ENCODE results near the gene TNS1.

Gene TNS1

DNA sequence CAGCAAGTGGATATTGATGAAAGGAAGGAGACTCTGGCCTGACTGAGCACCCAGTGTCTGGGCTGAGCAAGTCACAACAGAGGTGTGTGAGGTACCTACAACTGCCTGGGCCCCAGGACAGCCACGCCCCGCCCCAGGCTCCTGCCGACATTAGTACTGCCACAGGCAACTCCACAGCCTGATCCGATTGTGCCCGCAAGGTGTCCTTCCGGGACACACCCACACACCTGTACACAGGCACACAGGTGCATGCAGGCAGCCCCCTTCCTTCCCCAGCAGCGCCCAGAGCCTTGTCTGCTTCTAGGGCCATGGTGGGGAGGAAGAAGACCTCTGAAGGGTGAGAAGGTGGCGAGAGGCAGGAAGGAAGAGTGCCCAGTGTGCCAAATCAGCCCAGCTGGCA lies 83.6 kb downstream of the TNS1 start:
- H3K4me3 ChIP-seq (ENCODE audit: low read length) = no peak overlapping the region
- peak overlapping the region; percentile 15 for H3K9ac ChIP-seq (ENCODE audit: low read length)
- no peaks in the 10 kb centered on the region for H3K9me3 ChIP-seq (ENCODE audit: control insufficient read depth, low read length)
- no peaks in the 10 kb centered on the region for H3K36me3 ChIP-seq (ENCODE audit: control insufficient read depth, insufficient read depth, low read length)
- peaks cover 30% of the 10 kb centered on the region for H3K4me1 ChIP-seq (ENCODE audit: control insufficient read depth, insufficient read depth, low read length)
- no peaks in the 10 kb centered on the region for H3K27me3 ChIP-seq (ENCODE audit: control insufficient read depth, insufficient read depth, low read length)

DNA sequence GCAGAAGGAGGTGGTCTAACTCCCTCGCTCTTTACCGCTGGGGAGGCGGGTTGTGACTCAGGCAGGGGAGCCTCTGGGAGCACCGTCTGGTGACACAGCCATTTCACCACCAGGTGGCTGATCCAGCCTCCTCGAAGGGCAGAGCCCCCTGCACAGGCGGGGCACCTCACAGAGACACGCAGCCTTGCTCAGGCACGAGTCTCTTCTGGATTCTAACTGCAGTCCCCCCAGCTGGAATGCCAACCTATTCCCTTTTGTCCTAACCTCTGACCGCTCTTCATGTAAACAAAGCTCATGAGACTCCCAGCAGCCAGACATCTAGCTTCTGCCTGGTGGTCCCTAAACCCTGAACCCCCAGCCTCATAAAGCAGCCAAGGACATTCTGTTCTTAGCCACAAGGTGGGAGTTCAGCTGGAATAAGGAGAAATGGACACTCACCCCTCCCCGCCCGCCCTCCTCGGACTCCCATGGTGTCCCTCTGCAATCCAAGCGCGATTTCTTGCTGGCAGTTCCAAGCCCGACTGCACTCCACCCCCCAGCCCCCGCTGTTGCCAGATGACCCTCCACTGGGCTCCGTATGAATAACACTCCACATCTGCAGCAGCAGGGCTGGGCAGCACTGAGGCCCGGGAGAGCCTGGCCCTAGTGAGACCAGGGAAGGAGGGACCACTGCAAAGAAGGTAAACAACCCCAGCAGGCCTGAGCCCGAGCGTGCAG lies 84.3 kb downstream of the TNS1 start:
- Histone ChIP-seq H3K4me1 (ENCODE audit: control insufficient read depth, insufficient read depth, low read length) (peaks cover 26% of the 10 kb centered on the region), H3K4me3 (ENCODE audit: low read length) (no peak overlapping the region), H3K9ac (ENCODE audit: low read length) (peak overlapping the region; percentile 15), H3K27me3 (ENCODE audit: control insufficient read depth, insufficient read depth, low read length) (no peaks in the 10 kb centered on the region), H3K9me3 (ENCODE audit: control insufficient read depth, low read length) (no peaks in the 10 kb centered on the region), H3K36me3 (ENCODE audit: control insufficient read depth, insufficient read depth, low read length) (no peaks in the 10 kb centered on the region)

DNA sequence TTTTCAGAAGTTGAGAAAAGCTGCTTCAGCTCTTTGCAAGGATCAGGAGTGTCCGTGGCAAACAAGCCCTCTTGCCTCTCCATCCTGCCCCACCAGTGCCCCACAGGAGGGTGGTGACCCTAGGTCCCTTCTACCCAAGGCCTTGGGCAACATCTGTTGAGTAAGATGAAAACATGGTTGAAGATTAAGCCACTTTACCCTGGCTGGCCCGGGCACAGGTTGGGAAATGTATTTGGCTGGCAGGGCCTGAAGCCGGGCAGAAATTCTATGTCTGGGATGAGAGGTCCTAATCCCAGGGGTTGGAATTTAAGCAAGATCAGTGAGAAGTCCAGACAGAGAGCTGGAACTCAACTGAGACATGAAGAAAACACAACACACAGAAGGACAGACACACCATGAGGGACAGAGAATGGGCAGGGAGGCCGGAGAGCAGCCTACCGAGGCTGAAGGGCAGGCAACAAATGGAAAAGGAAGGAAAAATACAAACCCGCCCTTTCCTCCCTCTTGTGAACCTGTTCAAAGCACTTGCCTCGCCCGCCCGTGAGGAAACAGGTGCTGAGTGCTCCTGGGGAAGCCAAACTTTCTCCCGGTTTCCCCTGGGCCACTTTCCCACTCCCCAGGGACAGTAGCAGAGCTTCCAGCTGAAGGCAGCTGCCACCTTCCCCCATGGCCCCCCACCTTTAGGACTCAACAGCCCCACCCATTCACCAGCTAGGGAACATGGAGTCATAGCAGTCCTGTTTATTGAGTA lies 86.1 kb downstream of the TNS1 start:
- Histone ChIP-seq H3K9me3 (ENCODE audit: control insufficient read depth, low read length) (no peaks in the 10 kb centered on the region), H3K27me3 (ENCODE audit: control insufficient read depth, insufficient read depth, low read length) (no peaks in the 10 kb centered on the region), H3K4me1 (ENCODE audit: control insufficient read depth, insufficient read depth, low read length) (peaks cover 23% of the 10 kb centered on the region), H3K36me3 (ENCODE audit: control insufficient read depth, insufficient read depth, low read length) (no peaks in the 10 kb centered on the region), H3K9ac (ENCODE audit: low read length) (no peak overlapping the region), H3K4me3 (ENCODE audit: low read length) (no peak overlapping the region)

DNA sequence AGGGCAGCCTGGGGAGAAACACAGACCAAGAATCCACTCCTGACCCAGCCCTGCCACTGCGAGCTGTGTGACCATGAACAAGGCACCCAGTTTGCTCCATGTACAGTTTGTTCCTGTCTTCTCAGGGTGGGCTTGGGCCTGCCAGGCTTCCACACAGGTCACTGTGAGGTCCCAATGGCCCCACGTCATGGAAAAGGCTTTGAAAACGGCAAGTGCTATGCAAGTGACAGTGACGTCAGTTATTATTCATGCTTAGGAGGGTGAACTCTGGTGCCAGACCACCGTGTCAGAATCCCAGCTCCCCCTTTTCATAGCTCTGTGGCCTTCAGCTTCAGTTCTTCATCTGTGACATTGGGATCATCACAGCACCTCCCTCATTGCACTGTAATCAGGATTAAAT lies 87.1 kb downstream of the TNS1 start:
- no peaks in the 10 kb centered on the region for H3K27me3 ChIP-seq (ENCODE audit: control insufficient read depth, insufficient read depth, low read length)
- H3K4me3 ChIP-seq (ENCODE audit: low read length) = no peak overlapping the region
- H3K4me1 ChIP-seq (ENCODE audit: control insufficient read depth, insufficient read depth, low read length) = peaks cover 32% of the 10 kb centered on the region
- no peaks in the 10 kb centered on the region for H3K9me3 ChIP-seq (ENCODE audit: control insufficient read depth, low read length)
- no peaks in the 10 kb centered on the region for H3K36me3 ChIP-seq (ENCODE audit: control insufficient read depth, insufficient read depth, low read length)
- H3K9ac ChIP-seq (ENCODE audit: low read length) = no peak overlapping the region

DNA sequence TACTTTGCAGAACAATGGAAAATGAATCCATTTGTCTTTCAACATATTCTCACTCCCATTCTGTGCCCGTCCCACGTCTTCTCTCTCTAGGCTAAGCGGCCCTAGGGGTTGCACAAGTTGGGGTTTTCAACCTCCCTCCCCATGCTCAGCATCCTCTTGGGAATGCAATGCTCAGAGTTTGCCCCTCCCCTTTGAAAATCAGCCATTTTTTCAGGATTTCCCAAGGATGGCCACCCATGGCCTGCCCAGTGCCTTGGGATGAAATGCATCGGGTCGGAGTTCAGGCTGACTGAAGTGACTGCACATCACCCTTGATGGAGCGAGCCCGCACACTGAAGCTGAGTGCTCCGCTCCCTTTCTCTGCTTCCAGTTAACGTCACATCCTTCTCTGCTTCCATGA lies 87.9 kb downstream of the TNS1 start:
- no peak overlapping the region for H3K9ac ChIP-seq (ENCODE audit: low read length)
- no peaks in the 10 kb centered on the region for H3K27me3 ChIP-seq (ENCODE audit: control insufficient read depth, insufficient read depth, low read length)
- no peaks in the 10 kb centered on the region for H3K9me3 ChIP-seq (ENCODE audit: control insufficient read depth, low read length)
- H3K4me3 ChIP-seq (ENCODE audit: low read length) = no peak overlapping the region
- H3K4me1 ChIP-seq (ENCODE audit: control insufficient read depth, insufficient read depth, low read length) = peaks cover 35% of the 10 kb centered on the region
- no peaks in the 10 kb centered on the region for H3K36me3 ChIP-seq (ENCODE audit: control insufficient read depth, insufficient read depth, low read length)

DNA sequence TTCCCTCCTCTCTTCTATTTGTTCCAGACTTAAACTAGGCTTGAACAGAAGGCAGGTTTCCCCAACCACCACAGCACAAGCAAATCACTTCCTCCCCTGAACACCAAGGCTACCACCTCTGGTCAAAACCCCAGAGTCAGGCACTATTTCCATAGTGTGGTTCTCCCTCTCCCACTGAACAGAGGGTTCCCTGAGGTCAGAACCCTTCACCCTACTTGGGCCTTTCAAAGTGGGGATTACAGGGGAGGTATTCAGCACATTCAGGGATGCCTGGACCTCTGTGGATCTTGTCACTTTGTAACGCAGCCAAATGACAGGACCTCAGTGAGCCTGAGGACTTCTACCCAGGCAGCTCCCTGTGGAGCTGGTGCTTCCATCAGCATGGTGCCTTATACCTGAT lies 88.7 kb downstream of the TNS1 start:
- Histone ChIP-seq H3K9me3 (ENCODE audit: control insufficient read depth, low read length) (no peaks in the 10 kb centered on the region), H3K36me3 (ENCODE audit: control insufficient read depth, insufficient read depth, low read length) (no peaks in the 10 kb centered on the region), H3K4me1 (ENCODE audit: control insufficient read depth, insufficient read depth, low read length) (peaks cover 31% of the 10 kb centered on the region), H3K9ac (ENCODE audit: low read length) (no peak overlapping the region), H3K27me3 (ENCODE audit: control insufficient read depth, insufficient read depth, low read length) (no peaks in the 10 kb centered on the region), H3K4me3 (ENCODE audit: low read length) (no peak overlapping the region)

DNA sequence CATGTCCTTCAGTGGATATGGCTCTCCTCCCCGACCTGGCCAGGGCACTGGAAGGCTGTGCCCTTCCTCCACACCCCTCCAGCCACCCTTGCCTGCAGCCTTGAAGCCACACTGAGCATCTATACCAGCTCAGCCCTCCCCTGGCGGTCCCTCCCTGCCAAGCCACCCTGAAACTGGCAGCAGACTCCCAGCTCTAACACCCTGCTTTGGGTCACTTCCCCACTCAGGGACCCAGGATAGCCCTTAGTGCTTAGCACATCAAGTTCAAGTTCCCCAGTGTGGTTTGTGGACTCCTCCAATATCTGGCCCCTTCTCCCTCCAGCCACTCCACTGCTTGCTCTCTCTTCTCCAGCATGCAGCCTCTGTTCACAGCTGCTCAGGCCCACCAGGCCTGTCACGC lies 89.4 kb downstream of the TNS1 start:
- Histone ChIP-seq H3K36me3 (ENCODE audit: control insufficient read depth, insufficient read depth, low read length) (no peaks in the 10 kb centered on the region), H3K9ac (ENCODE audit: low read length) (no peak overlapping the region), H3K4me1 (ENCODE audit: control insufficient read depth, insufficient read depth, low read length) (peaks cover 27% of the 10 kb centered on the region), H3K27me3 (ENCODE audit: control insufficient read depth, insufficient read depth, low read length) (no peaks in the 10 kb centered on the region), H3K9me3 (ENCODE audit: control insufficient read depth, low read length) (no peaks in the 10 kb centered on the region), H3K4me3 (ENCODE audit: low read length) (no peak overlapping the region)

DNA sequence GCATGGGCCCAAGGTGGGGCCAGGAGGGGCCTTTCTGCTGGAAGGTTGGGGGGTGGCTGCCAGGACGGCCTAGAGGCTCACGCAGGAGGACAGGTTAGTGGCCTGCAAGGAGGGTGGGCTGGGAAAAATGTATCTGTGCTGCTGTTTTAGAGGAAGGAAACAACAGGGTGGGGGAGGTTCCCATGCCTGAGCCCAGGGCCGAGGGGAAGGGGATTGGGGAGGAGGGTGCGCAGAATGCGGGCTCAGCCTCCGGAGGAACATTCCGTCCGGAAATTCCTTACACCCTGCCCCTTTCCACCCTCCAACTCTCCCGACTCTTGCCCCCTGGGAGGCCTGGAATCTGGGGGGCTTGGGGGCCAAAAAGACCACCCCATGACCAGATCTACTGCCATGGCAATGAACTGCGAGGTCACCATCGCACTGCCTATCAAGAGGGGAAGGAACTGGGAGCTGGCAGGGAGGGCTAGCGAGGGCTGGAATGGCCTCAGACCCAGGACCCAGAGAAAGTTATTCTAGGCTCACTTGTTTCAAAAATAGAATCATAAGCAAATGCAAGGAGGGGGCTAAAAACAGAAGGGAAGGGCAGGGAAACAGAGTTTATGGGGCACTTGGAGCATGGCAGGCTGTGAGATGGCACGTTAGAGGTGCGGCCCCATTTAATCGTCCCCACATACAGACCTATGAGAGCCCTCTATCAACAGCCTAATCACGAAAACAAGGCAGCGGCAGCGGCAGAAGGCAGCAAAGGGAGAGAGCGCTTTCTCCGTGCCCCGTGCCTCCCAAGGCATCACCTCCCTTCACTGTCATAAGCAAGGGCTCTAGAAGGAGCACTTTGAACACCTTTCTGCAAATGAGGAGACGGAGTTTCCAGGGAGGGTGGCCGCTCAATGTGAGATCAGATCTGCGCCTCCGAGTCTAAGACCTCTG lies 90.4 kb downstream of the TNS1 start:
- Histone ChIP-seq H3K9me3 (ENCODE audit: control insufficient read depth, low read length) (no peaks in the 10 kb centered on the region), H3K27me3 (ENCODE audit: control insufficient read depth, insufficient read depth, low read length) (no peaks in the 10 kb centered on the region), H3K4me1 (ENCODE audit: control insufficient read depth, insufficient read depth, low read length) (peaks cover 27% of the 10 kb centered on the region), H3K36me3 (ENCODE audit: control insufficient read depth, insufficient read depth, low read length) (no peaks in the 10 kb centered on the region), H3K4me3 (ENCODE audit: low read length) (no peak overlapping the region), H3K9ac (ENCODE audit: low read length) (peak overlapping the region; percentile 33)

DNA sequence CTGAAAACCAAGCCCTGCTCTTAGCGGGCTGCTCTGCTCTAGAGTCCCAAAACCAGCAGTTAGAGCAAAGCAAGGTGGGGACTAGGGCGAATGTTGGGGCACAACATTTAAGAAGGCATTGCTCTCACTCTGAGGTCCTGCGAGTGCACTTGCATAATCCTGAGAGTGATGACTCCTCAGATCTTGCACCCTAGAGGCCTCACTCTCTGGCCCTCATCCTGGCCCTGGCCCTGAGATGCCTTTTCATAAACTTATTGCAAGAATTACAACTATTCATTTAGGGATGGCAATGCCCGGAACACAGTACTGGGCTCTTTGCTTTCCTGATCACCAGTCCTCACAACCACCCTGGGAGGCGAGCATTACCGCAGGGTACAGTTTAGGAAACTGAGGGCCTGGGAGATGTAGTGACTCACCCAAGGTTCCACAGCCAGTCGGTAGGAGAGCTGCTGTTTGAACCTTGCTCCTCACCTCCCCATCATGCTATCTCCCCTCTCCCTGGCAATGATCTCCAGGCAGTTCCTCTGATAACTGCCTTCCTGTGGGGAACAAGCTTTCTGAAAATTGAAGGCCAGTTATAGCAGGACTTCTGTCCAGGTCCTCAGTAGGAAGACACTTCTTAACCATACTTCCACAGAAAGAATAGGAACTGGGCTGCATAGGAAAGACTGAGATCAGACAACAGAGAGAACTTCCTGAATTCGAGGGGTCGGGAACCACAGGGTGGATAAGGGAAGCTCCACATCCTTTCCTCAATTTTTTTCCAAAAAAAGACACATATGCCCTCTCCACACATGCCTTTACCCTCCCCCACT lies 91.3 kb downstream of the TNS1 start:
- Histone ChIP-seq H3K27me3 (ENCODE audit: control insufficient read depth, insufficient read depth, low read length) (no peaks in the 10 kb centered on the region), H3K9me3 (ENCODE audit: control insufficient read depth, low read length) (no peaks in the 10 kb centered on the region), H3K9ac (ENCODE audit: low read length) (no peak overlapping the region), H3K4me3 (ENCODE audit: low read length) (no peak overlapping the region), H3K36me3 (ENCODE audit: control insufficient read depth, insufficient read depth, low read length) (no peaks in the 10 kb centered on the region), H3K4me1 (ENCODE audit: control insufficient read depth, insufficient read depth, low read length) (peaks cover 20% of the 10 kb centered on the region)

DNA sequence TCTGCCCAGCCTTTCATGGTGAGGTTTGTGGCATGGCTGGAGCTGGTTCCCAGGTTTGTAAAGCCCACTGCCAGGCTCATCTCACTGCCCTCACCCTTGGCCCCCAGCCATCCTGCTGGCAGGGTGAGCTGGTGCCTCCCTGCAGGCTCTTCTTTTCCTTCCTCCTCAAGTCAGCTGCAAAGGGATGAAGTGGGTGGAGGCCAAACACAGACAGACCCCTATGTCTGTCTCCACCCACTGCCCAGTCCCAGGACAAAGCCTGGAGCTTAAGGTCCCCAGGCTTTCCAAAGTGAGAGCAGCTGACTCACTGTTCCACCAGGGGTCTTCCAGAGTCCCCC lies 92.0 kb downstream of the TNS1 start:
- Histone ChIP-seq H3K36me3 (ENCODE audit: control insufficient read depth, insufficient read depth, low read length) (no peaks in the 10 kb centered on the region), H3K9ac (ENCODE audit: low read length) (no peak overlapping the region), H3K9me3 (ENCODE audit: control insufficient read depth, low read length) (no peaks in the 10 kb centered on the region), H3K27me3 (ENCODE audit: control insufficient read depth, insufficient read depth, low read length) (no peaks in the 10 kb centered on the region), H3K4me1 (ENCODE audit: control insufficient read depth, insufficient read depth, low read length) (peaks cover 18% of the 10 kb centered on the region), H3K4me3 (ENCODE audit: low read length) (no peak overlapping the region)

DNA sequence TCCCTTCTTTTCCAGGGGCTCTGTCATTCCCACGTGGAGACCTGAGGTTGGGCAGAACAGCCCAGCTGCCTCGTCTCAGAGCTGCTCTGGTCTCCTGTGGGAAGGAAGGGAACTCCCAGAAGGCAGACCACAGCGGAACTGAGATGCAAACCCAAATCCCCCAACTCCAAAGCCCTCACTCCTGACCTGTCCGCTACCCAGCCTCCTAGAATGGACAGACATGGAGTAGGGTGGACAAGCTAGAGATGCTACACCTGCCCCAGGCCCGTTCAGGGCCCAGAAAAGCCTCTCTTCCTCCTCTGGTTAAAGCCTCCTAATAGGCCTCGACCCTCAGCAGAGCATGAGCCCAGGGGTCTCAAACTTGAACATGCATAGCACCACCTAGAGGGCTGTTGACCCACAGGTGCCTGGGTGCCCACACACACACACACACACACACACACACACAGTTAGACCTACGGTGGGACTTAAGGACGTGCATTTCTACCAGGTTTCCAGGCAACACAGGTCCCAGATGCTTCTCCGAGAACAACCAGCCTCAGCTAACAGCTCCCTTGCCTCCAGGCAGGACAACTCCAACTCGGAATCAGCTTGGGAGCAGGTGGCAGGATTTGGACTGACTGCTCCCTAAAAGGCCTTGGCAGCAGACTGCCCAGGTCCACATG lies 93.5 kb downstream of the TNS1 start:
- Histone ChIP-seq H3K4me1 (ENCODE audit: control insufficient read depth, insufficient read depth, low read length) (peaks cover 26% of the 10 kb centered on the region), H3K9me3 (ENCODE audit: control insufficient read depth, low read length) (no peaks in the 10 kb centered on the region), H3K4me3 (ENCODE audit: low read length) (no peak overlapping the region), H3K36me3 (ENCODE audit: control insufficient read depth, insufficient read depth, low read length) (no peaks in the 10 kb centered on the region), H3K9ac (ENCODE audit: low read length) (no peak overlapping the region), H3K27me3 (ENCODE audit: control insufficient read depth, insufficient read depth, low read length) (no peaks in the 10 kb centered on the region)

Measured in mucosa of stomach (tissue), 1 donor.